ENCODE measurements around the gene KNSTRN.
A peak's percentile ranks its signal among the peaks of the same experiment; 100 is the strongest.

GRCh38 chr15:40338041-40338657, 44.4 kb upstream of the KNSTRN start:
- TF ChIP-seq CTCF (IDR thresholded peaks at IDR 0.05) (peak; percentile 32 to 76 (median 68)), POLR2A (IDR thresholded peaks at IDR 0.05) (no peak)

All from thyroid gland (tissue), 4 donors.